ENCODE results near the gene CPED1. TPM values are rescaled to one million over a fixed set of nuclear protein-coding genes. Genes with fewer than 3 reads are reported as not detected.

The CPED1 gene
- total and polyA plus RNA-seq, 10 of the 15 experiments (the other 5 are each of a cell fraction or from before 2014, with no cell fraction given) = 0.01 to 0.77 (median 0.10) TPM; not detected in 1

GRCh38 chr7:121273467-121274167 is 285.1 kb downstream of the CPED1 start:
- RAD21 ChIA-PET (ENCODE audit: unreplicated experiment) = interaction anchor here (1.1 to 1.3 kb wide), 2 partner anchors 60 to 77 kb away, joined by 3 read pairs; no protein-coding TSS in a partner anchor
- Histone ChIP-seq H3K79me2 (ENCODE audit: control insufficient read depth, insufficient read depth, low read length) (no peaks in the 10 kb centered on the region), H2AFZ (ENCODE audit: control insufficient read depth, low read depth, low read length) (no peak overlapping the region), H3K9ac (ENCODE audit: control insufficient read depth, insufficient read depth, low read length) (no peak overlapping the region), H3K4me3 (no peak overlapping the region), H3K27me3 (replicated peaks in 1 of 2; ENCODE audit: control insufficient read depth in 2 of 2, insufficient read depth in 2 of 2, low read length in 1 of 2) (no peaks in the 10 kb centered on the region), H4K20me1 (ENCODE audit: control insufficient read depth, insufficient read depth) (no peaks in the 10 kb centered on the region), H3K27ac (ENCODE audit: control insufficient read depth, insufficient read depth) (no peak overlapping the region), H3K4me1 (ENCODE audit: control insufficient read depth, insufficient read depth, low read length) (peaks cover 20% of the 10 kb centered on the region), H3K4me2 (ENCODE audit: control insufficient read depth, insufficient read depth) (0 out of 2 replicates have a peak overlapping the region, but pooled peaks have one; percentile 28), H3K36me3 (ENCODE audit: control insufficient read depth in 2 of 2, insufficient read depth in 2 of 2, low read length in 1 of 2) (no peaks in the 10 kb centered on the region), H3K9me3 (replicated peaks; ENCODE audit: control insufficient read depth, insufficient read depth, low read length) (no peaks in the 10 kb centered on the region; the same call in 2 of the 3 replicates)
- no peak for DNase-seq (ENCODE audit: low read depth, low spot score)
- TF ChIP-seq RUNX3 (IDR thresholded peaks at IDR 0.05; ENCODE audit: low read length) = peak; percentile 56
- TF ChIP-seq MEF2A (IDR thresholded peaks at IDR 0.05; ENCODE audit: insufficient read depth, low read depth, low read length) = no peak
- intact Hi-C loops (cut with micrococcal nuclease; ENCODE audit: unreplicated experiment) = no loop called here
- BruUV-seq (replicated peaks) = no TSS peak
- CTCF ChIA-PET = interaction anchor here (0.6 to 1.8 kb wide), 10 partner anchors 12 to 791 kb away, joined by 3 to 4 read pairs (median 3); no protein-coding TSS in a partner anchor
- POLR2A ChIA-PET = no interaction called here
- FAIRE-seq = no peak
- WGBS (ENCODE audit: insufficient coverage, insufficient replicate concordance, low lambda C conversion rate, missing lambda C conversion rate) = 3% methylated on average over 2 of the region's 2 CpGs
- in situ Hi-C loops (cut with MboI) = no loop called here
- SMC1A ChIA-PET (ENCODE audit: uncharacterized antibody, unreplicated experiment) = interaction anchor here (1.3 to 2.5 kb wide), 7 partner anchors 11 to 272 kb away, joined by 3 to 12 read pairs (median 5); no protein-coding TSS in a partner anchor
- peak; percentile 45 for ATAC-seq

DNA sequence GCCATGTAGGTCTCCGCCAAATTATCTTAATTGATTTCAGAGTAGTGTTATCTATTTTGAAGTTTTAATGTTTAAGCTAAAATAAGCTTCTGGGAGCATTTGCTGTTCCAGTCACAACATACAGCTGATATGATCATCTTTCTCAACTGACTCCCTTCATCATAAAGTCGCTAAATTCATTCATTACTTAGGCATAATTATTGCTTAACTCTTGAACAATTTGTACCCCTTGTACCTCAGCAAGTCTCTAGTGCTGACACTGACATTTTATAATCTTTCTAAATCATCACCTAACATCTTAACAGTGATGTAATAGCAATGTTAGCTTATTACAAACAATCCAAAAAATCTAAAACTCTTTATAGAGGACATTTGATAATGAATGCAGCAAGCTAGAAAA is 286.0 kb downstream of the CPED1 start:
- intact Hi-C loops (cut with micrococcal nuclease; ENCODE audit: unreplicated experiment) = no loop called here
- Histone ChIP-seq H3K79me2 (ENCODE audit: control insufficient read depth, insufficient read depth, low read length) (no peaks in the 10 kb centered on the region), H4K20me1 (ENCODE audit: control insufficient read depth, insufficient read depth) (no peaks in the 10 kb centered on the region), H2AFZ (ENCODE audit: control insufficient read depth, low read depth, low read length) (no peak overlapping the region), H3K4me3 (no peak overlapping the region), H3K4me2 (ENCODE audit: control insufficient read depth, insufficient read depth) (no peak overlapping the region), H3K9ac (ENCODE audit: control insufficient read depth, insufficient read depth, low read length) (no peak overlapping the region), H3K4me1 (ENCODE audit: control insufficient read depth, insufficient read depth, low read length) (peaks cover 21% of the 10 kb centered on the region), H3K9me3 (replicated peaks; ENCODE audit: control insufficient read depth, insufficient read depth, low read length) (no peaks in the 10 kb centered on the region; the same call in 2 of the 3 replicates), H3K27ac (ENCODE audit: control insufficient read depth, insufficient read depth) (no peak overlapping the region), H3K36me3 (ENCODE audit: control insufficient read depth in 2 of 2, insufficient read depth in 2 of 2, low read length in 1 of 2) (no peaks in the 10 kb centered on the region), H3K27me3 (replicated peaks in 1 of 2; ENCODE audit: control insufficient read depth in 2 of 2, insufficient read depth in 2 of 2, low read length in 1 of 2) (no peaks in the 10 kb centered on the region)
- ChIA-PET RAD21 (ENCODE audit: unreplicated experiment) (interaction anchor here (0.8 to 1.3 kb wide), 4 partner anchors 59 to 734 kb away, joined by 3 to 4 read pairs (median 3); no protein-coding TSS in a partner anchor), SMC1A (ENCODE audit: uncharacterized antibody, unreplicated experiment) (interaction anchor here (0.6 to 2.5 kb wide), 10 partner anchors 12 to 271 kb away, joined by 3 to 12 read pairs (median 4); no protein-coding TSS in a partner anchor), CTCF (interaction anchor here (1.2 to 1.6 kb wide), 3 partner anchors 24 to 113 kb away, joined by 3 to 4 read pairs (median 3); no protein-coding TSS in a partner anchor), POLR2A (no interaction called here)
- ATAC-seq = no peak
- 75% methylated on average over 2 of the region's 2 CpGs for WGBS (ENCODE audit: insufficient coverage, insufficient replicate concordance, low lambda C conversion rate, missing lambda C conversion rate)
- DNase-seq (ENCODE audit: low read depth, low spot score) = no peak
- TF ChIP-seq SMAD5 (IDR thresholded peaks at IDR 0.05; ENCODE audit: low read depth) (no peak), EZH2 (IDR thresholded peaks at IDR 0.05; ENCODE audit: borderline replicate concordance, control insufficient read depth, low read depth, low read length) (no peak), GATAD2B (conservative IDR thresholded peaks at IDR 0.05; ENCODE audit: low read depth) (no peak), ESRRA (IDR thresholded peaks at IDR 0.05; ENCODE audit: low read length) (no peak)
- BruUV-seq (replicated peaks) = no TSS peak
- FAIRE-seq = no peak
- in situ Hi-C loops (cut with MboI) = no loop called here
